RPMI8226 (cell line): ENCODE data around the gene CHL1.
"Not testable (repeated sequence)": the region's sequence is repeated elsewhere in the genome, so short reads cannot be mapped to it uniquely, and the experiment has no call there.

Experiments
- DNase-seq: peaks from one replicate; pipeline ENCODE4 v3.0.0-alpha.2; 2015

The CHL1 gene

DNA sequence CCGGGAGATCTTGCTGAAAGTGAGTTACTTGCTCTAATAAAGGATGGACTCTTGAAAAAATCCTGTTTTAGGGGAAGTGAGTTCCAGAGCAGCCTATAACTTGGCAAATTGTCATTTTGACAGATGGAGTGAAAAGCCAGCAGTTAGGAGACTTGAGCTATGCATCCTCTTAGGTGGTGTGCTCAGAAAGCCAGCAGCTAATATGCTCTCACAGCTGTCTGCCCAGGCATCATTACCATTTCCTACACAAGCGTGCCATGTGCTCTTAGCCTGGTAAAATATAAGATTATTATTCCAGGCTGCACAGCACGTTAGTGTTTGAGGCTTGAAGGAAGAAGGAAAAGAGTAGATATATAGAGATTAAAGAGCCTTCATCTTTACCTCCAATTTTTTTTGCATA, 151.0 kb downstream of the CHL1 start:
- DNase-seq = no peak

DNA sequence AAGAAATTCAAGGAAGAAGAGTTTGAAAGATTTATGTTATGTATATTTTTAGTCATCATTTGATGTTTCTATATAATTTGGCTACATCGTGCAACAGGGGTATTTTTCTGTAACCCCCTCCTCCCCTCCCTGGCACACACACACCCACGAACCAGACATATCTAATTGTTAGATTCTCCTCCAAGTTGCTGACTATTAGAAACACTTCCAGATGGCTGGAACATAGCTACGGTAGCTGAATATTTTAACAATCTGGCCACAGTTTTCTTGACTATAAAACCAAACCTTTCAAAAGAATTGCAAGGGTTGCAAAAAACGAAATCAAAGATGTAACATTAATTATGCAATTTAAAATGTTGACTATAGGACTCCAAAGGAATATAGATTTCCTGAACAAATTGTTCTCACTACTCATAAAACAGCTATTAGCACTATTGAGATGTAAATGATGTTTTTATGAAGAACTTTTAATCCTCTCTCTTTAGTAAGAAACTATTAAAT, 154.4 kb downstream of the CHL1 start:
- no peak for DNase-seq

GRCh38 chr3:352599-352998, 156.0 kb downstream of the CHL1 start:
- DNase-seq = no peak

GRCh38 chr3:353191-353739, 156.7 kb downstream of the CHL1 start:
- DNase-seq = no peak

GRCh38 chr3:354432-354831, 157.9 kb downstream of the CHL1 start:
- peak; percentile 60 for DNase-seq

DNA sequence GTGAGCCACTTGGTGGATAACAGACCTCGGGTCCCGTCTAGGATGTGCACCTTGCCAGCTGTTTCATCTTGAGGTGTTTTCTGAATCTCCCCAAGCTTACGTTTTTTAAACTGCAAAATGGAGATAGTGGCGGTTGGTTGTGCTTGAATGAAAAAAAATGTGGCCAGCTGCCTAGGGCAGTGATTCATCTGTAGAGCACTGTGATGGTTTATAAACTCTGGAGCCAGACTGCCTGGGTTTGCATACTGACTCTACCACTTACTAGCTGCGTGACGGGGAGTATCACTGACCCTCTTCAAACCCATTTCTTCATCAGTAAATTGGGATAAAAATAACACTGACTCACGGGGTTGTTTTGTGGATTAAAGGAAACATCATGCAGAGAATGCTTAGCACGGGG, 159.1 kb downstream of the CHL1 start:
- DNase-seq = no peak

- DNase-seq = no peak
Observed at GRCh38 chr3:356952-357351, 160.4 kb downstream of the CHL1 start.

- no peak for DNase-seq
Observed at GRCh38 chr3:359672-360071, 163.1 kb downstream of the CHL1 start.

GRCh38 chr3:362681-363338, 166.2 kb downstream of the CHL1 start:
- DNase-seq = no peak

DNA sequence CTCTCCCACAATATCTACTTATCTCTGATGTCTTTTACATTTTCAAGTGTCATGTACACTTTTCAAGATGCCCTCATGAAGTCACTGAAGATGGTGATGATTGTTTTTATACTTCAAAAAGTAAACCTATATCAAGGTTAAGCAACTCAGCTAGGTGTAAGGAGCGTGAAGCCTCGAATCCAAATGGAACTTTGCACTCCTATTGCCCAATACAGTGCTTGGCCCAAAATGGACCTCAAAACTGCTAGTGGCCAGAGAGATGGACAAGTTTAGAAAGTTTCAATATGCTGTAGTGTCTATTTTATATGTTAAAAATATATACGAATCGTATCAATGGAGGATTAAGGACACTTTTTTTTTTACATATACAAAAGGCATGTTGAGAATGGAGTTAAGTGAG, 167.7 kb downstream of the CHL1 start:
- DNase-seq = no peak

DNA sequence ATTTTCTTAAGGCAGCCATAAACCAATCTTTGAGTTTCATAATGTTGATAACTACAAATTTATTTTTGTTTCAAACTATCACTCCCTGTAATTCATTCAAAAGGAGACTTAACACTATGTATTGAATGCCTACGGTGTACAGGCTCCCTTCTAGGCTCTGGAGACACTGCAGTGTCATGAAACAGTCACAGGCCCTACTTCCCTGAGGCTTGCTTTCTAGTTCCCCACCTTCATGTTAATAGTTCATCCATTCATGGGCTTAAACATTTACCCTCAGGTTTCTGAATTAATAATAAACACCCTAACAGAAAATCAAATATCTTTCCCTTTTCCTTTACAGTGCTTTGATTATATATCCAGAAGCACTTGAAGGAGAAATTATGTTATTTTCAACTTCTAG, 168.7 kb downstream of the CHL1 start:
- no peak for DNase-seq

DNA sequence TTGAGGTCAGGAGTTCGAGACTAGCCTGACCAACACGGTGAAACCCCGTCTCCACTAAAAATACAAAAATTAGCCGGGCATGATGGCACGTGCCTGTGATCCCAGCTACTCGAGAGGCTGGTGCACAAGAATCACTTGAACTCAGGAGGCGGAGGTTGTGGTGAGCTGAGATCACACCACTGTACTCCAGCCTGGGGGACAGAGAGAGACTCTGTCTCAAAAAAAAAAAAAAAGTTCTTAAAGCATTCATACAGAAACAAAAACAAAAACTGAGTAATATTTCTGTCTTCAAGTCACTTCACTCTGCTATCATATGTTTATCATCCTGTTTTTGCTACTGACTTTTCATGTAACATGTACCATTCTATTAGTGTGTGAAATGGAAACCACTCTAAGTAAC, 169.7 kb downstream of the CHL1 start:
- not testable (repeated sequence) for DNase-seq

GRCh38 chr3:373193-373779, 176.7 kb downstream of the CHL1 start:
- no peak for DNase-seq

- no peak for DNase-seq
Observed at GRCh38 chr3:374459-374858, 177.9 kb downstream of the CHL1 start.

- peak; percentile 49 for DNase-seq
Observed at GRCh38 chr3:377158-377561, 180.6 kb downstream of the CHL1 start.

DNA sequence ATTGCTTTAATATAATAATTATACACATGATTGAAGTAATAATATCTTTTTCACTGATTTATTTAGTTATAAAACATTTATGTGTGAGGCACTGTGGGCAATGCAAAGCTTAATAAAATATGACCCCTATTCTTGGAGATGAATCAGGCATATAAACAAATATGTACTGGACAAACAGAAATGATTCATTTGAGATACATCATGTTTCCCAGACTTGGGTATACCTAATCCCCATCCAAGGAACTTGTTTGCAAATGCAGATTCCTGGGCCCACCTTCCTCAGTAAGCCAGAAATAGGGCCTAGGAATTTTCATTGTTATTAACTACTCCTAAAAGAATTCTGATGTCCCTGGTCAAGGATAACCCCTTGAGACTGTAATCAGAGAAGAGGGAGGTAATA, 184.2 kb downstream of the CHL1 start:
- DNase-seq = no peak

DNA sequence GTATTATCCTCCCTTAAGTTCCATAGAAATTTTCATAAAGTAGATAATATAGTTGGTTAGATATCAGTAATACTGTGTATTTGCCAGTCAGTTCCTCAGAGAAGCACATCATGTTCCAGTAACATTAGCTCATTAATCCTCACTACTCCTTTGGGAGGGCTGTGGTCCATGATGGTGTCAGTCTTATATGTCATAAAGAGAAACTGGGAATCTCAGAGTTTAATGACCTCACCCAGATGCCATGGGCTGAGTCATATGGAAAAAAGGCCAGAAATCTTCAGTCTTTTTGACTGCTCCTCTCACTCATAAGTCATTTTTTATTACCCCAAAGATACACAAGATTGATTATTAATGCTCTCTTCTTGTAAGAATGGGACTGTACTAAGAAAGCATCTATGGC, 188.6 kb downstream of the CHL1 start:
- DNase-seq = no peak

DNA sequence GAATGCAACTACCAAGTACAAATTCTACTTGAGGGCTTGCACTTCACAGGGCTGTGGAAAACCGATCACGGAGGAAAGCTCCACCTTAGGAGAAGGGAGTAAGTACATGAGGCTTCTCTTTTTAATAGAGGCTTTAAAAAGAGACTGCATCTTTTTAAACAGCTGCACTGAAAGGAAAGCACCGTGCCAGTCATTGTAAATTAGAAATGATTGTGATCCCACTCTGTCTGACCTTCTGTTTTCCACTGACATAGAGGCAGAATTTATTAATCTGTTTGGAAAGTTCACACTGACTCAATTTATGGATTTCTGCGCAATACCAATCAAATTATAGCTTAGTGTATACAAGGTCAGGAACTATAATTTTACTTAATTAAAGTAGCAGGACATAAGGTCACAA, 198.2 kb downstream of the CHL1 start:
- DNase-seq = no peak

- DNase-seq = no peak
Observed at GRCh38 chr3:396293-396692, 199.7 kb downstream of the CHL1 start.

DNA sequence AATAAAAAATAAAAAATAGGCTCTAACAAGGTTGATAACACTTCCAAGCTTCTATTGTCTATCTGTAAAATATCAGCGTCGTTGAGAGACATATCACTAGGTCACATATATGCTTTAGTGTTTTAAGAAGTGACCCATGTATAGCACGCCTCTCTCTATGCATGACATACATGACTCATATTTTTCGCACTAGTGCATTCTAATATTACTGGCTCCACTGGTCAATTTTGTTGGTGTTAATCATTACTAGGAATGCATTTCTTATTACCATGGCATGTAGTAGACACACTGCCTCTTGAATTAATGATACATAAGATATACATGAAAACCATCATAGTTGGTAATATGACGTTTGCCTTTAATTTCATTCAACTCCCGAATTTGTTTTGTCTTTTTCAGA, 203.1 kb downstream of the CHL1 start:
- no peak for DNase-seq

DNA sequence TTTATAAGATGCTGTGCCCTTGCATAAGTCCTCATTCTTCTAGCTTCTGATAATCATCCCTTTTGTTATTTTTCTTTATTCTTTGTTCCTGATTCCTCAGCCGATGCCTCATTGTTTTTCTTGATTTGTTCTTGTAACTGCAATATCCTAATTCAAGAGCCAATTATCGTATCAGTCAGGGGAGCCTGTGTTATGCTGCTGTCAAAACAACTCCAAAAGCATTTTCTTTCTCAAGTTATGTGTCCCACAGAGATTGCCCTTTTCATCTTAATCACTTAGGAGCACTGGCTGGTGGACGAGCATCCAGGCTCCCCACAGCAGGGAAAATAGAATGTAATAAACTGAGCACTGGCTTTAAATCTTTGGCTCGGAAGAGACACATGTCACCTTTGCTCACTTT, 207.3 kb downstream of the CHL1 start:
- no peak for DNase-seq

DNA sequence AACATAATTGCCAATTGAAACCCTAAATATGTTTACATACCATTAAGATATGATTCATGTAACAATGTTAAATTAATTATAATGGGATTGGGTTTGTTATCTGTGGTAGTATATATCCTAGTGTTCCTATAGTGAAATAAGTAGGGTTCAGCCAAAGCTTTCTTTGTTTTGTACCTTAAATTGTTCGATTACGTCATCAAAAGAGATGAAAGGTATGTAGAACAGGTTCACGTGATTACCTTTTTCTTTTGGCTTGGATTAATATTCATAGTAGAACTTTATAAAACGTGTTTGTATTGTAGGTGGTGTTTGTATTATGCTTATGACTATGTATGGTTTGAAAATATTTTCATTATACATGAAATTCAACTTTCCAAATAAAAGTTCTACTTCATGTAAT, 212.4 kb downstream of the CHL1 start:
- no peak for DNase-seq

GRCh38 chr3:411226-411625, 214.7 kb downstream of the CHL1 start:
- DNase-seq = no peak

GRCh38 chr3:414063-414462, 217.5 kb downstream of the CHL1 start:
- no peak for DNase-seq
